Right lung (tissue), 5 donors: ENCODE measurements around the gene EAF2. TPM values are rescaled to one million over a fixed set of nuclear protein-coding genes. Genes with fewer than 3 reads are reported as not detected.
"Not testable (repeated sequence)": the region's sequence is repeated elsewhere in the genome, so short reads cannot be mapped to it uniquely, and the experiment has no call there.

Experiments
- DNase-seq, 2 donors: peaks; one replicate each; pipeline ENCODE4 v3.0.0-alpha.2; 2013
- polyA plus RNA-seq, 5 donors: library from polyadenylated mRNA; unstranded; fragments of 120-200 nt; gene quantifications; one replicate each; pipeline versions ENCODE4 v1.2.1 to v1.2.3, GENCODE V29; 2013; ENCODE audit warnings: inconsistent platforms in 1 of 5, low replicate concordance in 1 of 5; ENCODE audit not compliant: insufficient read length in 5 of 5, insufficient read depth in 1 of 5

EAF2 gene
- polyA plus RNA-seq, 5 donors, result 3.6 to 5.2 (median 4.0) TPM

- DNase-seq, result not testable (repeated sequence)
Measured at GRCh38 chr3:121857778-121858177, 22.8 kb downstream of the EAF2 start.

DNA sequence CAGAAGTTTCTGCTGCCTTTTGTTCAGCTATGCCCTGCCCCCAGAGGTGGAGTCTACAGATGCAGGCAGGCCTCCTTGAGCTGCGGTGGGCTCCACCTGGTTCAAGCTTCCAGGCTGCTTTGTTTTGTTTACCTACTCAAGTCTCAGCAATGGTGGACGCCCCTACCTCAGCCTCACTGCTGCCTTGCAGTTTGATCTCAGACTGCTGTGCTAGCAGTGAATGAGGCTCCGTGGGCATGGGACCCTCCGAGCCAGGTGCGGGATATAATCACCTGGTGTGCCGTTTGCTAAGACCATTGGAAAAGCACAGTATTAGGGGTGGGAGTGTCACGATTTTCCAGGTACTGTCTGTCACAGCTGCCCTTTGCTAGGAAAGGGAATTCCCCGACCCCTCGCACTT is 28.2 kb downstream of the EAF2 start:
- DNase-seq, result not testable (repeated sequence)

DNA sequence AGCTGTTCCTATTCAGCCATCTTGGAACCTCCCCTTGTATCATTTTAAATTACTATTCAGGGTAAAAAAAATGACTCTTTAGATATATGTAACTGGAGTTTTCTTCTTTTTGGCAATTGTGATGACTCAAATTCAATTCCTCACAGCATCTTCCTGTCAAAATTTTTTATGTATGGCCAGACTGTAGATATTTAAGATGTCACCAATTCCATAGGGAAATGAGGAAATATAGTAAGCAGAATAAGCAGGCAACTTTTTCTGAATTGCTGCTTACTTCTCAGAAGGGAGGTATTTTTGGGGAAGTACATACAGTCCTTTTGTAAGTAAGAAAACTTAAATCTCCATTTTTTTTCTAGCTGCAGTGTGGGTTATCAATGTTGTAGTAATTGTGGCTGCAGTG is 28.8 kb downstream of the EAF2 start:
- no peak for DNase-seq

- no peak for DNase-seq
Measured at GRCh38 chr3:121869736-121870135, 34.7 kb downstream of the EAF2 start.

- DNase-seq, result no peak
Measured at GRCh38 chr3:121870717-121871116, 35.7 kb downstream of the EAF2 start.

GRCh38 chr3:121871430-121871829 is 36.4 kb downstream of the EAF2 start:
- DNase-seq, result no peak

- DNase-seq, result no peak
Measured at GRCh38 chr3:121878411-121878810, 43.4 kb downstream of the EAF2 start.

DNA sequence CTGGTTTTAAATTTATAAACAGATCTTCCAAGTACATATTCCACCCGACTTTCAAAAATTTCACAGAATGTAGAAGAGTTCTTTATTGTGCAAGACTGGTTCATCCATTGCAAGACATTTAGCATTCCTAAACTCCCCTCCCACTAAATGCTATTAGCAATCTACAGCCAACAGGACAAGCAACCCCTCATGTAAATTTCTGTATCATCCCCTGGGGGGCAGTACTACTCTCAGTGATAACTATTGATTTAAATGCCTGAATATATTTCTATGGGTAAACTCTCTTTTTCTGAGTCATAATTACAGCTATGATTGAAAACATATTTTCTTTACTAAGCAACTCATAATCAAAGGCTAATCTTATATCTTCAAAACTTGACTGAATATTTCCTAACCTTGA is 48.5 kb downstream of the EAF2 start:
- DNase-seq, result no peak

- DNase-seq, result no peak
Measured at GRCh38 chr3:121885386-121885785, 50.4 kb downstream of the EAF2 start.

- DNase-seq, result peak; percentile 45 to 51
Measured at GRCh38 chr3:121894301-121894990, 59.4 kb downstream of the EAF2 start, which contains the start of gene SLC15A2. SLC15A2 (plus strand) TSS chr3:121894401; CDS start chr3:121894477, 76 bp downstream.

GRCh38 chr3:121895121-121895520 is 60.1 kb downstream of the EAF2 start:
- DNase-seq, result peak in 1 of 2 donors; percentile 7

- DNase-seq, result no peak
Measured at GRCh38 chr3:121895736-121896135, 60.7 kb downstream of the EAF2 start.

DNA sequence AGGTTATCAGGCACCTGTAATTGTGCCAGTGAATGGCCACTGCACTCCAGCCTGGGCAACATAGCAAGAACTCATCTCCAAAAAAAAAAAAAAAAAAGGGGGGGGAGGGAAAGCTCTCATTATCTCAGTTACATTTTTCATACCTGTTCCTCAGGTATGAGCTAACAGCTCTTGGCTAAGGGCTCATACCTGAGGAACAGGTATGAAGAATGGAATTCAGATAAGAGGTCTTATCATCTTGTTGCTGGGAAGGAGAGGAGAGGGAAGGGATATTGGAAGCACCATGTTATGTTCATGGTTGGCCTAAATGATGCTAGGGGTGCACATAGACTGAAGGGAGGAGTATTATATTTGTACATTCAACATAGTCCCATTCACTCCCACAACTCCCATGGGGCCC is 61.8 kb downstream of the EAF2 start:
- no peak for DNase-seq

GRCh38 chr3:121897296-121897695 is 62.3 kb downstream of the EAF2 start:
- DNase-seq, result no peak

DNA sequence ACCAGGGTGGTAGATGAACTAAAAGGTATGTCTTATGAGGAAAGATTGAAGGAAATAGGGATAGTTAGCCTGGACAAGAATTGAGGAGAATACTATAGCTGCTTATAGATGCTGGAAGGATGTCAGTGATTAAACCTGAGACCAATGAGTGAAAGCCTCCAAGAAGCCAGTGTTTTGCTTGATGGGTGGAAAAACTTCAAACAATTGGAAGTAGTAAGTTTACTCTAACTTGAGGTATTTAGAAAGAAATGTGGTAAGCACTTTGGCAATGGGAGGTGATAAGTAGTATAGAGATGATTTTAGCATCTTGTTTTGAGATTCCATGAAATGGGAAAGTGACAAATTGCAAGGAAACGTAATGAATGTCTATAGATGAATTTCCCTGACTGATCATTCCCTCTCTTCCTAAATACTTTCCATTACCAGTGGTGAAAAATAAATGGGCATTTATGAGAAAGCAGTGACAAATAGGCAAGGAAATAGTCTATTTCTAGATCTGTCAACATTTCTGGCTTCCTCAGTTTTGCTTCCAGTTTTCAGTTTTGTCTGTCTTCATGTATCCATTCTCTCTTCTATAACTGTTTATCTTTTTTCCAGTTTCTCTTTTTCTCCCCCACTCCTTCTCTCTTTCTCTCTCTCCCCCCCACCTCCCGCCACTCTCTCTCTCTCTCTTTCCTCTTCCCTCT is 78.4 kb downstream of the EAF2 start:
- no peak for DNase-seq

DNA sequence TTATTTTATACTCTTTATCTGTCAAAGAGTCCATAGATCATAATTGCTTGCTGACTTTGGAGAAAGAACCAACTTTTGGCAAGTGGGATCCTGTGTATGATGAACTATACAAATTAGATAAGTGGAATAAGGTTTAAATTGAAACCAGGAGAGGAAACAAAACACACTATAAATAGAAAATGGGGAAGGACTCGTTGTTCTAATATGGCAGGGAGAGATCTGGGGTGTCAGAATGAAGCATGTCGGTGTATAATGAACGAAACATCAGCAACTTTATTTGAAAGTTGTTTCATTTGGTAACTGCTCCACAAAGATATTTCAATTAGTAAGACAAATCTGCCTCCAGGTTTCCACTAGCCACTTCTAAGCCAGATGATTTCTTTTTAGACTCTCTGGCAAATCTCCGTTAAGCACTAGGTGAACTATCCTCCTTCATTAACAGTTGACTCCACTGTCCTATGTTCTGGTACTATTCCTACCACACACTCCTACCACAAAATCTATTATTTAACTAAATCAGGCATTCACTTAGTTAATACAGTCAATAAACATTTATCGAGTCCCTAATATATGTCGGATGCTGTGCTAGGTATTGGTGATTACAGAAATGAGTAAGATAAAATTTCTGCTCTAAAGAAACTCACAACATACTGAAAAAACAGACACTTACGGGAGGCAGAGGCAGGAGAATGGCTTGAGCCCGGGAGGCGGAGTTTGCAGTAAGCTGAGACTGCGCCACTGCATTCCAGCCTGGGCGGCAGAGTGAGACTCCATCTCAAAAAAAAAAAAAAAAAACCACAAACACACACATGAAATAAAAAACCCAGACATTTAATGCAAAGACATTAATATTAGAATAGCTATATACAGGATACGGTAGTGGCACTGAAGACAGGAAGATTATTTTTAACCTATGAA is 79.3 kb downstream of the EAF2 start:
- no peak for DNase-seq

GRCh38 chr3:121916189-121916588 is 81.2 kb downstream of the EAF2 start:
- DNase-seq, result no peak

GRCh38 chr3:121918779-121919483 is 83.9 kb downstream of the EAF2 start:
- no peak for DNase-seq

DNA sequence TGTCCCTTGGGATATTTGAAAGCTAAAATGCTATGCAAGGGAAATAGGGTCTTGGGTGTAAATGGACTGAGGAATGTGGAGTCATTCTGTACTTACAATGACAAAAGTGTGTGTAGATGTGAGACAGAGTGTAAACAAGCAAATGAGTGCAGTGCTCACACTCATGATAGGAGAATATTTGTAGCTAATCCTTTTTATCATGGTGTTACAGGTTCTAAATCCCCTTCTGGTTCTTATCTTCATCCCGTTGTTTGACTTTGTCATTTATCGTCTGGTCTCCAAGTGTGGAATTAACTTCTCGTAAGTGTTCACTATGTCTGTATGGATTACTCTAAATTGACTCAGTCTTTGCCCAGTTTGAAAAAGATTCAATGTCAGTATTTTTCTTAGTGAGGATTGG is 89.7 kb downstream of the EAF2 start:
- no peak for DNase-seq

- DNase-seq, result no peak
Measured at GRCh38 chr3:121926380-121926779, 91.4 kb downstream of the EAF2 start.
